ENCODE data around the gene TCTN1. TPM values are rescaled to one million over a fixed set of nuclear protein-coding genes. Genes with fewer than 3 reads are reported as not detected.

The TCTN1 gene
- total and polyA plus RNA-seq, 2 of the 4 experiments (the other 2 are of a cell fraction) = 11.7 to 18.8 TPM

GRCh38 chr12:110576504-110576903 lies 37.4 kb upstream of the TCTN1 start:
- CTCF ChIA-PET = interaction anchor here (0.7 kb wide), 1 partner anchor 1228 kb away, joined by 5 read pairs; no protein-coding TSS in a partner anchor
- Histone ChIP-seq H3K4me1 (ENCODE audit: control insufficient read depth, insufficient read depth, low read length) (peaks cover 10% of the 10 kb centered on the region), H2AK9ac (replicated peaks; ENCODE audit: low read depth, low read length, poor library complexity) (no peak overlapping the region), H4K20me1 (ENCODE audit: insufficient read depth, low read length) (peaks cover 46% of the 10 kb centered on the region), H4K5ac (ENCODE audit: low read depth, low read length) (no peak overlapping the region), H2AK5ac (ENCODE audit: low read depth, low read length) (no peak overlapping the region), H3K9me3 (ENCODE audit: control insufficient read depth, insufficient read depth, low read length) (peaks cover 5% of the 10 kb centered on the region), H3K9ac (ENCODE audit: low read depth, low read length) (no peak overlapping the region), H3K23ac (ENCODE audit: low read depth, low read length) (no peak overlapping the region), H3K27ac (ENCODE audit: insufficient read depth, low read length) (no peak overlapping the region), H2BK5ac (ENCODE audit: low read depth, low read length, poor library complexity, severe bottlenecking) (no peak overlapping the region), H3K79me1 (ENCODE audit: low read depth in 1 of 2, low read length in 2 of 2) (peaks cover 16 to 54% of the 10 kb centered on the region in 2 experiments), H3K14ac (replicated peaks; ENCODE audit: low read depth, low read length) (no peak overlapping the region), H4K8ac (ENCODE audit: low read depth in 2 of 2, low read length in 2 of 2) (no peak overlapping the region), H4K91ac (ENCODE audit: insufficient read depth, low read depth, low read length) (no peak overlapping the region), H3K27me3 (ENCODE audit: control insufficient read depth, insufficient read depth, low read length) (no peaks in the 10 kb centered on the region), H2AFZ (replicated peaks; ENCODE audit: low read length, poor library complexity) (no peak overlapping the region), H3K4me3 (ENCODE audit: insufficient read depth, low read depth, low read length) (no peak overlapping the region), H3K36me3 (ENCODE audit: control insufficient read depth, insufficient read depth, low read length) (0 out of 2 replicates have a peak, but pooled peaks cover 2% of the 10 kb centered on the region), H3K4me2 (ENCODE audit: low read depth, low read length) (no peak overlapping the region), H3K9me1 (ENCODE audit: insufficient read depth, low read length) (peaks cover 10% of the 10 kb centered on the region), H3K56ac (ENCODE audit: extremely low read depth, insufficient read depth, low read length) (no peak overlapping the region), H3K4ac (ENCODE audit: low read depth, low read length) (no peak overlapping the region), H2BK20ac (ENCODE audit: low read depth, low read length) (no peak overlapping the region), H2BK120ac (ENCODE audit: low read depth, low read length) (no peak overlapping the region), H3K18ac (ENCODE audit: low read depth, low read length) (no peak overlapping the region), H2BK15ac (ENCODE audit: low read depth, low read length) (no peak overlapping the region; the same call in 2 of the 3 replicates)
- in situ Hi-C loops (cut with MboI; ENCODE audit: low sequenced_read_pairs) = no loop called here
- DNase-seq (no peak), ATAC-seq (ENCODE audit: low read depth) (no peak)
- no CpG with 5 or more reads among the region's 2 CpGs for WGBS, 2 experiments (ENCODE audit: extremely low coverage in 2 of 2, insufficient read length in 1 of 2)
- dilution Hi-C loops (cut with HindIII; ENCODE audit: low sequenced_read_pairs, unreplicated experiment) = no loop called here
- POLR2A ChIA-PET (ENCODE audit: unreplicated experiment) = no interaction called here
- no peak for TF ChIP-seq RFX5 (IDR thresholded peaks at IDR 0.05; ENCODE audit: low read depth, low read length)
- TF ChIP-seq NFE2L2 (IDR thresholded peaks at IDR 0.05; ENCODE audit: low read depth, low read length) = no peak
- no peak for TF ChIP-seq POLR2A (IDR thresholded peaks at IDR 0.05; ENCODE audit: low read depth, low read length)
- TF ChIP-seq CHD1 (IDR thresholded peaks at IDR 0.05; ENCODE audit: low read depth, low read length) = no peak
- TF ChIP-seq ELK1 (IDR thresholded peaks at IDR 0.05; ENCODE audit: borderline replicate concordance, low read depth, low read length) = no peak
- TF ChIP-seq MAZ (IDR thresholded peaks at IDR 0.05; ENCODE audit: borderline replicate concordance, low read depth, low read length) = no peak
- no peak for TF ChIP-seq SMC3 (IDR thresholded peaks at IDR 0.05; ENCODE audit: low read depth, low read length)
- BruUV-seq (replicated peaks) = no TSS peak
- intact Hi-C loops (cut with micrococcal nuclease) = no loop called here

Measured in IMR-90 (cell line).